ENCODE results near the gene DNAL1. TPM values are rescaled to one million over a fixed set of nuclear protein-coding genes. Genes with fewer than 3 reads are reported as not detected.

Gene DNAL1
- polyA plus RNA-seq, 1 donor (not counting 4 experiments of a cell fraction or from before 2014, with no cell fraction given) = 8.4 TPM

- Histone ChIP-seq H2AFZ (ENCODE audit: control insufficient read depth, low read length) (peak overlapping the region; percentile 96), H3K4me3 (ENCODE audit: control insufficient read depth in 2 of 3, extremely low read depth in 1 of 3, insufficient read depth in 2 of 3, low read depth in 1 of 3, low read length in 3 of 3) (peak overlapping the region; percentile 61 to 95 (median 74)), H3K9me3 (ENCODE audit: control insufficient read depth, low read depth, low read length) (no peaks in the 10 kb centered on the region), H3K36me3 (ENCODE audit: control insufficient read depth in 2 of 2, extremely low read depth in 1 of 2, insufficient read depth in 2 of 2, low read length in 2 of 2) (no peaks in the 10 kb centered on the region), H3K27me3 (ENCODE audit: control insufficient read depth, extremely low read depth, insufficient read depth, low read length) (no peaks in the 10 kb centered on the region), H3K4me1 (ENCODE audit: control insufficient read depth, extremely low read depth, insufficient read depth, low read length) (peaks cover 6% of the 10 kb centered on the region), H3K27ac (ENCODE audit: control insufficient read depth, insufficient read depth, low read length) (peak overlapping the region; percentile 72), H3K9ac (ENCODE audit: control insufficient read depth, extremely low read depth, insufficient read depth, low read length) (peak overlapping the region; percentile 80), H3K4me2 (ENCODE audit: control insufficient read depth, extremely low read depth, insufficient read depth, low read depth, low read length) (peak overlapping the region; percentile 91), H3K9me1 (ENCODE audit: control insufficient read depth, extremely low read depth, insufficient read depth, low read length) (no peaks in the 10 kb centered on the region), H4K20me1 (ENCODE audit: control insufficient read depth, extremely low read depth, insufficient read depth, low read length) (no peaks in the 10 kb centered on the region), H3K79me2 (ENCODE audit: control insufficient read depth, insufficient read depth, low read length) (peaks cover 1% of the 10 kb centered on the region)
- FAIRE-seq = peak; percentile 39
- dilution Hi-C loops (cut with MboI; ENCODE audit: extremely low pct_ligation_motif_present, low sequenced_read_pairs) = no loop called here
- TF ChIP-seq CTCF (optimal IDR thresholded peaks at IDR 0.05 in 1 of 3, IDR thresholded peaks at IDR 0.05 in 1 of 3, conservative IDR thresholded peaks at IDR 0.05 in 1 of 3; ENCODE audit: extremely low read depth in 1 of 3, insufficient read depth in 2 of 3, low read length in 3 of 3) (no peak), EZH2 (IDR thresholded peaks at IDR 0.05; ENCODE audit: low read length) (no peak)
- DNase-seq (ENCODE audit: low read depth, low spot score) = no peak
These were observed 443 bp downstream of the DNAL1 start for GRCh38 chr14:73645248-73645610.

GRCh38 chr14:73651005-73651404 is 6.2 kb downstream of the DNAL1 start:
- H3K9me1 ChIP-seq (ENCODE audit: control insufficient read depth, extremely low read depth, insufficient read depth, low read length) = no peaks in the 10 kb centered on the region
- H3K4me3 ChIP-seq (ENCODE audit: control insufficient read depth in 2 of 3, extremely low read depth in 1 of 3, insufficient read depth in 2 of 3, low read depth in 1 of 3, low read length in 3 of 3) = no peak overlapping the region
- no peaks in the 10 kb centered on the region for H3K27me3 ChIP-seq (ENCODE audit: control insufficient read depth, extremely low read depth, insufficient read depth, low read length)
- no peaks in the 10 kb centered on the region for H3K36me3 ChIP-seq (ENCODE audit: control insufficient read depth in 2 of 2, extremely low read depth in 1 of 2, insufficient read depth in 2 of 2, low read length in 2 of 2)
- H3K4me2 ChIP-seq (ENCODE audit: control insufficient read depth, extremely low read depth, insufficient read depth, low read depth, low read length) = no peak overlapping the region
- no peak for DNase-seq (ENCODE audit: low read depth, low spot score)
- H3K4me1 ChIP-seq (ENCODE audit: control insufficient read depth, extremely low read depth, insufficient read depth, low read length) = no peaks in the 10 kb centered on the region
- TF ChIP-seq CTCF (optimal IDR thresholded peaks at IDR 0.05 in 1 of 3, IDR thresholded peaks at IDR 0.05 in 1 of 3, conservative IDR thresholded peaks at IDR 0.05 in 1 of 3; ENCODE audit: extremely low read depth in 1 of 3, insufficient read depth in 2 of 3, low read length in 3 of 3) (no peak), EZH2 (IDR thresholded peaks at IDR 0.05; ENCODE audit: low read length) (no peak)
- H4K20me1 ChIP-seq (ENCODE audit: control insufficient read depth, extremely low read depth, insufficient read depth, low read length) = no peaks in the 10 kb centered on the region
- H3K9ac ChIP-seq (ENCODE audit: control insufficient read depth, extremely low read depth, insufficient read depth, low read length) = no peak overlapping the region
- H3K79me2 ChIP-seq (ENCODE audit: control insufficient read depth, insufficient read depth, low read length) = no peaks in the 10 kb centered on the region
- no peak overlapping the region for H3K27ac ChIP-seq (ENCODE audit: control insufficient read depth, insufficient read depth, low read length)
- no peaks in the 10 kb centered on the region for H3K9me3 ChIP-seq (ENCODE audit: control insufficient read depth, low read depth, low read length)
- H2AFZ ChIP-seq (ENCODE audit: control insufficient read depth, low read length) = no peak overlapping the region
- dilution Hi-C loops (cut with MboI; ENCODE audit: extremely low pct_ligation_motif_present, low sequenced_read_pairs) = no loop called here
- FAIRE-seq = no peak

Data from keratinocyte (primary cell).